A204.1 (cell line): ENCODE data around the gene LHX3.

Experiments
- FAIRE-seq: peaks from 2 replicates; lab custom pipeline; 2012; peaks lifted over from hg19 to GRCh38; lab: Jason Lieb, UNC

Gene LHX3

GRCh38 chr9:136226680-136227407, 21.9 kb upstream of the LHX3 start:
- no peak for FAIRE-seq

- no peak for FAIRE-seq
These were observed 21.1 kb upstream of the LHX3 start for GRCh38 chr9:136225748-136226679.

- FAIRE-seq = no peak
These were observed 20.4 kb upstream of the LHX3 start for GRCh38 chr9:136225366-136225747.

- FAIRE-seq = no peak
These were observed 19.1 kb upstream of the LHX3 start for GRCh38 chr9:136223871-136224640.

GRCh38 chr9:136222906-136223285, 18.0 kb upstream of the LHX3 start:
- FAIRE-seq = no peak

- FAIRE-seq = no peak
These were observed 17.4 kb upstream of the LHX3 start for GRCh38 chr9:136222166-136222905.

GRCh38 chr9:136220017-136220729, 15.2 kb upstream of the LHX3 start:
- no peak for FAIRE-seq

- FAIRE-seq = no peak
These were observed 14.3 kb upstream of the LHX3 start for GRCh38 chr9:136219276-136219675.

- FAIRE-seq = no peak
These were observed 13.7 kb upstream of the LHX3 start for GRCh38 chr9:136218673-136219072.

- FAIRE-seq = no peak
These were observed 13.3 kb upstream of the LHX3 start for GRCh38 chr9:136218271-136218670.

GRCh38 chr9:136216541-136217244, 11.8 kb upstream of the LHX3 start:
- no peak for FAIRE-seq

GRCh38 chr9:136213733-136214132, 8.8 kb upstream of the LHX3 start:
- no peak for FAIRE-seq

- FAIRE-seq = no peak
These were observed 7.5 kb upstream of the LHX3 start for GRCh38 chr9:136212345-136212950.

- FAIRE-seq = no peak
These were observed 6.8 kb upstream of the LHX3 start for GRCh38 chr9:136211441-136212344.

- no peak for FAIRE-seq
These were observed 6.1 kb upstream of the LHX3 start for GRCh38 chr9:136211006-136211405.

- no peak for FAIRE-seq
These were observed 5.3 kb upstream of the LHX3 start for GRCh38 chr9:136210276-136210675.

GRCh38 chr9:136209786-136210185, 4.9 kb upstream of the LHX3 start:
- FAIRE-seq = no peak

- no peak for FAIRE-seq
These were observed 4.3 kb upstream of the LHX3 start for GRCh38 chr9:136209232-136209631.

GRCh38 chr9:136208675-136209074, 3.7 kb upstream of the LHX3 start:
- no peak for FAIRE-seq
